ENCODE measurements around the gene TMEM98.

Gene TMEM98

GRCh38 chr17:32988481-32989101 lies 60.6 kb downstream of the TMEM98 start:
- DNase-seq (ENCODE audit: low read depth) = no peak
- no peak overlapping the region for H3K4me3 ChIP-seq (ENCODE audit: low read depth, low read length)
- TF ChIP-seq POLR2A (IDR thresholded peaks at IDR 0.05; ENCODE audit: extremely low read depth, insufficient read length) (no peak), MAX (IDR thresholded peaks at IDR 0.05; ENCODE audit: low read depth, low read length) (no peak), CTCF (IDR thresholded peaks at IDR 0.05; ENCODE audit: low read depth, low read length) (no peak), MYC (IDR thresholded peaks at IDR 0.05; ENCODE audit: low read depth, low read length) (no peak)

GRCh38 chr17:32992321-32993033 lies 64.5 kb downstream of the TMEM98 start:
- TF ChIP-seq MYC (IDR thresholded peaks at IDR 0.05; ENCODE audit: low read depth, low read length) (no peak), MAX (IDR thresholded peaks at IDR 0.05; ENCODE audit: low read depth, low read length) (no peak), POLR2A (IDR thresholded peaks at IDR 0.05; ENCODE audit: extremely low read depth, insufficient read length) (no peak), CTCF (IDR thresholded peaks at IDR 0.05; ENCODE audit: low read depth, low read length) (no peak)
- no peak overlapping the region for H3K4me3 ChIP-seq (ENCODE audit: low read depth, low read length)
- no peak for DNase-seq (ENCODE audit: low read depth)

GRCh38 chr17:32993977-32994376 lies 66.0 kb downstream of the TMEM98 start:
- no peak for DNase-seq (ENCODE audit: low read depth)
- TF ChIP-seq MYC (IDR thresholded peaks at IDR 0.05; ENCODE audit: low read depth, low read length) = no peak
- TF ChIP-seq CTCF (IDR thresholded peaks at IDR 0.05; ENCODE audit: low read depth, low read length) = no peak
- no peak for TF ChIP-seq POLR2A (IDR thresholded peaks at IDR 0.05; ENCODE audit: extremely low read depth, insufficient read length)
- no peak for TF ChIP-seq MAX (IDR thresholded peaks at IDR 0.05; ENCODE audit: low read depth, low read length)
- no peak overlapping the region for H3K4me3 ChIP-seq (ENCODE audit: low read depth, low read length)
